ENCODE data around the gene KCNQ1OT1. TPM values are rescaled to one million over a fixed set of nuclear protein-coding genes. Genes with fewer than 3 reads are reported as not detected.
"Not testable (repeated sequence)": the region's sequence is repeated elsewhere in the genome, so short reads cannot be mapped to it uniquely, and the experiment has no call there.

Gene KCNQ1OT1
- polyA plus RNA-seq, 3 donors: 0.84 to 2.4 (median 2.3) TPM

DNA sequence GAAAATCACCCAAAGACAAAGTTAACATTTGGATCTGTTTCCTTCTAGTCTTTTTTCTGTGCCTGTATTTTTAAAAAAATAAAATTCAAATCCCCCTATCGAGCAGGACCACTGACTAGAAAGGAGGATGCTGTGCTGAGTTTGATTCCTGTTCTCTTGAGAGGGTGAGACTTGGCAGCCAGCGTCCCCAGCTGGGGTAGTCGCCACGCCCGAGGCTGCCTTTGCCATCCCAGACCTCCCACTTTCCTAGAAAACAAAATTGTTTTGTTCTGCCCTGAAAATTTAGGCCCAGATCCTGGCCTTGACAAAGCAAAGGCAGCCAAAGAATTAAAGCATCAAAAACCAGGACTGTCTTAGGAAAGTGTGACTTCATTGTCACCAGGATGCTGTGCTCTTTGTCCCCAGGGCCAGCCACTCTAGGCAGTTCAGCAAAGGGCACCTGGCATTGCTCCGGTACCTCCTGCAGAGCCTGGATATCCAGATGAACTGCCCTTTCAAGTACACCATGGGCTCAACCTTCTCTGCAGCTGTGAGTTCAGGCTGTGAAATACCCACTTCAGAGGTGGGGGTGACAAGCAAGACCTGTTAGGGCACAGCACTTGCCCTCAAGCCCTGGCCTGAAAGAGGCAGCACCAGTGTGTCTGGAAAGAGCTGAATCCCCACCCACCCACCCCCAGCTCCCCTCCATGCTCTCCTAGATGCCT is 44.6 kb downstream of the KCNQ1OT1 start:
- no peak for DNase-seq

DNA sequence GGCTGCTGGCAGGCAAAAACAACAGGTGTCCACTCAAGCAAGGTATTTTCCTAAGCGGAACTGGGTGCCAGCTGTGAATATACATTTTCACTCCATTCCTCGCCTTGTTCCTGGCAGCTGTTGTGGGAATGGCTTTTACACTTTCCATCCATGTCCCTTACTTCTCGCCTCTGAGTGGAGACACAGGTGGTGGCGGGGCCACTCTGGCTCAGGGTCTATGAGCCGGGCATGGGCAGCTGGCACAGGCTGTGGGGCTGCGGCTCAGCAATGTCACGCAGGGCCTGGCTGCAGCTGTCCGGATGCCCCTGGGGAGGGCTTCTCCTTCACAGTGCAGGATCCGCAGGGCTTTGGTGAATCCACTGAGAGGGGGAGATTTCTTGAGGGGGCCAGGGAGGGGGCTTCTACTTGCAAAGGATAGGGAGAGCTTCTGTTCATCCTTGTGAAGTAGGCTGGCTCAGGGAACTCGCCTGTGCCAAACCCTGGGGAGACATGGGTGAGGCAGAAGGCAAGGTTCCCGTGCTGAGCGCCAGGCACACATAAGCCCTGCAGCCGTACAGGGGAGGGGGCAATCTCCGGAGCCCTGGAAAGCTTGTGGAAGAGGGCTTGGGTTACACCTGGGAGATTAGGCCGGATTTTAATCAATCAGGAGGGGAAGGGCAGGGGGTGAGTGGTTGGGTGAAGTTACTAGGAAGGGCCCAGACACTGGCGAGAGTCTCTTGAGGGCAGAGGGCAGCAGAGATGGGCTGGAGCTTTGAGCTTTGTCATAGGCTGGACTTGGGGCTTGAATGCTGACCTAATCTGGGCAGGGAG is 45.7 kb downstream of the KCNQ1OT1 start:
- no peak for DNase-seq

DNA sequence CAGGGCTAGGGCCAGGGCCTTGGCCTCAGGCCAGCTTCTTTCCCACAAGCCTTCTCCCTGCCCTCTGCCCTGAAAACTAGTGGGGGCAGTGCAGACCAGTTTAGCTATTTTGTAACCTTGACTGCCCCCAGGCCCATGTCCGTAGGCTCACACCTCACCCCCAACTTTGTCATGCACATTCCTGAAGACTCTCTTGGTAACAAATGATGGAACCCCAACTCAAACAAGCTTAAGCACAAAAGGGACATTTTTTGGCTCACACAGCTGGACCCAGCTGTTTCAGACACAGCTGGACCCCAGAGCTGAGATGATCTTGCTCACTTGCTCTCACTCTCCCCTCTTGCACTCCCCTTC is 46.6 kb downstream of the KCNQ1OT1 start:
- no peak for DNase-seq

DNA sequence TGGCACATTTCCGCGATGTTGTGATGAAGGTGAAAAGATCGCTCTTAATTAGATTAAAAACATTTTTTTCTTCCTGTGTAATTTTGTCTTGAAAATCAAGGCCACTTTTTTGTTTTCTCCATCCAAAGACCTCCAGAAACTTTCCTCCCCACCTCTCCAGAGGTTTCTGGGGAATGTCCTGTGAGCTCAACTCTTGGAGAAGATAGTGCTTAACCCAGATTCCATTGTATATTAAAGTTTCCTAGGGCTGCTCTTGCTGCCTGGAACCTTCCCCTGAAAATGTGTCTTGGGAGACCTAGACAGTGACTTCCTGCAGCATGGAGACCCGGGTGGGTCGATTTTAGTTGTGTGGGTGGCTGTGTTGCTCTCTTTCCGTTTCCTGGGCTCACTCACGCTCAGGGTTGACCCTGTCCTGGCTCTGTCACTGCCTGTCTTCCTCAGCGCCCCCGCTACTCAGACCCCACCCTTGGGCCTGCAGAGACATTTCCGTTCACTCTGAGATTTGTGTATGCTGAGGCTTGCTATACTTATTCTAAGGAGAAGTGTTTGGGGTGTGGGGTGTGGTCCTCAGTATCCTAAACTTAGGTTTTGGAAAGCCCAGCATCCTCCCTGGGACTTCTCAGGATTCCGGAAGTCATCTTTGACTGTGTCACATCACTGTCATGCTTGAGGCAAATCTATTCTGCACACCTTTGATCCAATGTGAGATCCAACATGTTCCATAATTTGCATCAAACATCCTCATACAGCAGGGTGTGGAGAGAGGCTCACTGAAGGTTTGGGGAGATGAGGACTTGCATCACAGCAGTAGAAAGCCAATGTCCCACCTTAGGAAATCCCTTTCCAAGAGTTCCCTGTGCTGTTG is 47.2 kb downstream of the KCNQ1OT1 start:
- DNase-seq: no peak

DNA sequence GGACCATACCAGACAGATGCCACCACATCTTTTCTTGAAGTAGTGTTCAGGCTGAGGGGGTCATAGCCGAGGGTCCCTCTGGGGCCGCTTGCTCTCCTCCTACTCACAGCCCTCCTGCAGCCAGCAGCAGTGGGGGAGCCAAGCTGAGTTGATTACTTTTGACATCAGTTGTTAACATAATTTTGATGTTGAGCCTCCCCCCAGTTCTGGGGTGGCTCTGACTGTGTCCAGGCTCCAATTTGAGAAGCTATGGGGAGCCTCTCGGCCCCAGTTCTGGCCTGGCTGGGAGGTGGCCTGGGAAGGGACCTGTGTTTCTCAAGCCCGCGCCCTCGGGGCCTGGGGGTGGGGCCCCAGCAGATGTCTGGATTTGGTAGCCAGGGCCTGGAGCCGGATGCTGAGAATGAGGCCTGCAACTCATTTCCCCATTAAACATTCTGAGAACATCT is 47.9 kb downstream of the KCNQ1OT1 start:
- no peak for DNase-seq

DNA sequence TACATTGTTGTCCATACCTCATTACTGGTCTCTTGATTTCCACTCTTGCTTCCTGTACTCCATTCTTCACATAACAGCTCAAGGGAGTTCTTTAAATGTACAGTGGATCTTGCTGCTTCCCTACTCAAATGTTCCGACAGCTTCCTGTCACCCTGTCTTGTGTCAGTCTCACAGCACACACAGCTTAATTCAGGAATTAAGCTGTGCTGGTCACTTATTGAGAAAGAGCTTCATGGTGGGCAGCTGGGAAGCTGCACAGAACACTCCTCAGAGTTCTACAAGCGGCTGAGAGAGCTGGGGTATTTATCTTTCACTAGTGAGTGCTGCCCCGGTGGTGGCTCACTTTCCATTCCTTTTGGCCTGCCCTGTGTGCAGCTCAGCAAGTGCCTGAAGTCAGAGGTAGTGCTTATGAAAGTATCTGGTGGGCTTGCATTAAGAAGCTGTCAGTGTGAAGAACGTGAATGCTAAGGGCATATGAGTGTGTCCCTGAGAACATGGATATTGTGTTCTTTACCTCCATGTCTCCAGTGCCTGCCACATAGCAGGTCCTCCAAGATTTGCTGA is 48.7 kb downstream of the KCNQ1OT1 start:
- no peak for DNase-seq

DNA sequence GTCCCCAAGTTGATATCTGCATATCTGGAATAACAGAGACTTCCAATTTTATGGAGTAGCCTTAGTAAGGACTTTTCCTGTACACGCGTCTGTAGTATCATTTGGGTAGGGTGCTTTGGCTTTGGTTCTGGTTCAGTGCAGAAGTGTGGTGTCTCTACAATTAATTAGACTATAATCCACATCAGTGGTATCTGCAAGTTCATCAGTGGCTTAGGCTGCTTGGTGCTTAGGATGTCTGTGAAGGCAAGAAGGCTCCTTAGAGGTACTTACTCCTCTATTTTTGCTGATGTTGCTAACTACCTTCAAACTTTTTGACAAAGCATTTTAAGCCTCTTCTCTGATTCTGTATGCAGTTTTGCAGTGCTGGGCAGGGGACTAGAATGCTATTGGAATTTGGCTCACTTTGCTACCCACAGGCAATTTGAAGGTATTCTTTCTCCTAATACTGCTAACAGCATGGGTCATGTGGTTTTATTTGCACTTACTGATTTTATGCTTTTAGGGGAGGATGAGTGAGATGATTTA is 49.4 kb downstream of the KCNQ1OT1 start:
- no peak for DNase-seq

DNA sequence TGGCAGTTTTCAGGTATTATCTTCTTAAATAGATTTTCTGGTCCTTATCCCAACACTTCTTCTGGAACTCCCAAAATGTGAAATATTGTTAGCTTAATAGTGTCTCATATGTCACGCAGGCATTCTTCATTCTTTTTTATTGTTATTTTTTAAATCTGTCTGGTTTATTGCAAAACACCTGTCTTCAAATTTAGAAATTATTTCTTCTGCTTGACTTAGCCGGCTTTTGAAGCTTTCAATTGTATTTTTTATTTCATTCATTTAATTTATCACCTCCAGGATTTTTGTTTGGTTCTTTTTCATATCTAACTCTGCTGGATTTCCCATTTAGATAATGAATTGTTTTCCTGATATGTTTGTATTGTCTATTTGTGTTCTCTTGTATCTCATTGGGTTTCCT is 49.9 kb downstream of the KCNQ1OT1 start:
- no peak for DNase-seq

DNA sequence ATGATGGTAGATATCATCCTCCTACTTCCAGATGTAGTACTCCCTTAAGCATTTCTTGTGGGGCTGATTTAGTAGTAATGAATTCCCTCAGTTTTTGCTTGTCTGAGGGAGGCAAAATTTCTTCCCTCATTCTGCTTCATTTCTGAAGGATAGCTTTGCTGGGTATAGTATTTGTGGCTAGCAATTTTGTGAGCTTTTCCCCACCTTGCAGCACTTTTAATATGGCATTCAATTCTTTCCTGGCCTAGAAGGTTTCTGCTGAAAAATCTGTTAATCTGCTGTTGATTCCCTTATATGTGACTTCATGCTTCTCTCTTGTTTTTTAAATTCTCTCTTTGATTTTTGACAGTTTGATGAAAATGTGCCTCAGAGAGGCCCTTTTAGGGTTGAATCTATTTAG is 50.4 kb downstream of the KCNQ1OT1 start:
- no peak for DNase-seq

DNA sequence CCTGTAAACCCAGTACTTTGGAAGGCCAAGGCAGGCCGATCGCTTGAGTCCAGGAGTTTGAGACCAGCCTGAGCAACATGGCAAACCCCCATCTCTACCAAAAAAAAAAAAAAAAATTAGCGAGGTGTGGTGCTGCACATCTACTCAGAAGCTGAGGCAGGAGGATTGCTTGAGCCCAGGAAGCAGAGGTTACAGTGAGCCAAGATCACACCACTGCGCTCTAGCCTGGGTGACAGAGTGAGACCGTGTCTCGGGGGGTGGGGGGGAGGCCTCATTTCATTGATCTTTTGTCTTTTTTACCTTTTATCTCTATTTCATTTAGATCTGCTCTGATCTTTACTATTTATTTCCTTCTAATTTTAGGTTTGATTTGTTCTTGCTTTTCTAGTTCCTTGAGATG is 51.8 kb downstream of the KCNQ1OT1 start:
- no peak for DNase-seq

DNA sequence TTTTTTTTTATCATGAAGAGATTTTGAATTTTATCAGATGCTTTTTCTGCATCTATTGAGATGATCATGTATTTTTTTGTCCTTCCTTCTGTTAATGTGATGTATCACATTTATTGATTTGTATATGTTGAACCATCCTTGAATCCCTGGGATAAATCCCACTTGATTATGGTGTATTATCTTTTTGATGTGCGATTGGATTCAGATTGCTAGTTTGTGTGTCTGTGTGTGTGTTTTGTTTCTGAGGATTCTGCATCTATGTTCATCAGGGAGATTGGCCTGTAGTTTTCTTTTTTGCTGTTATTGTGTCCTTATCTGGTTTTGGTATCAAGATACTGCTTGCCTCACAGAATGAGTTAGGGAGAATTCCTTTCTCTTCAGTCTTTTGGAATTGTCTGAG is 52.6 kb downstream of the KCNQ1OT1 start:
- no peak for DNase-seq

DNA sequence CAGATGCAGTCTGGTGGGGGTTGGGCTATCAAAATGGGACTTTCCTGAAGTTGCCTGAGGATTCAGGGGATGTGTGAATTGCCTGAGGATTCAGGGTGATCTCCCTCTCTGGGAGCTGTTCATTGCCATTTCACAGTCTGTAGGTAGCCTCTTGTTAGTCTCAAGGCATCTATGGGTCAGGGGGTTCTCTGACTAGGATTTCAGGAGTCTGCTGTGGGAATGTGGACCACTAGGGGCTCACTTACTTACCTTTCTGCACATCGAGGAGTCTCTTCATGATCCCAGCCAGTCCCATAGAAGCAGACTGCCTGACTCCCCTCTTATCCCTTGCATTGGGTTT is 54.0 kb downstream of the KCNQ1OT1 start:
- no peak for DNase-seq

DNA sequence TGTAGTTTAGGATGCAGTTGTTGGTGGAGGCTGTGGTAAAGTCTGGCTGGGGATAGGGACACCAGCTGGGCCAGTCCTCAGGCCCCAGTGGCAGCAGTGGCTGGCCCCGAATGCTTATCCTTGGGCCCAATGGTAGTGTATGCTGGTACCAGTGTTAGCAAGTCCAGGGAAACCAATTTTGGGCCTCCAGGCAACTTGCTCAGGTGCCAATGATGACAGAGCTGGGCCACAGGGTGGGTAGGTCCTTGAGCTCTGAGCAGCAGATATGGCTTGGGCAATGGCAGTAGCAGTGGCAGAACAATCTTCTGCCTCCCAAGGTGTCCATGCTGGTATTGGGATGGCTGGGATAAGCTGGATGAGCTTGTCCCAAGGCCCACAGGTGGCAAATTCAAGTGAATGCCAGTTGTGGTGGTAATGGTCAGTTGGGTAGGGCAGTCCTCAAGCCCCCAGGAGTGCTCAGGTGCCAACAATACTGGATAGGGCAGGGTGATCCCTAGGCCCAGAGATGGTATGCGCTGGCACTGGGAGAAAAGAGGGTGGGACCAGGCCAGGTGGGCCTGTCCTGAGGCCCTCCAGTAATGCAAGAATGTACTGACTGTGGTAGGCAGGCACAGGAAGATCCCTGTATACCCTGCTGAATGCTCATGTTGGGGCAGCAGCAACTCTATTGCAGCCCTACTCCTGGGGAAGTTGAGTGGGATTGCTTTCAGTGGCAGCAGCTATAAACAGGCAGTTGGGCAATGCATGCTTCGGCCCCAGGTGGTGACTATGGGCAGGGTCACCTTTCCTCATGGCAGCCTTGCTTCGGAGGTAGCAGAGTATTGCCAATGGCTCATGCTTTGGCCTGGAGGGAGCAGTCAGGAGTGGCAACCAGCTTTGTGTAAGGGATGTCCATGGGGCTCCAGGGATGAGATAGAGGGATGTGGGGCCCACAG is 54.7 kb downstream of the KCNQ1OT1 start:
- DNase-seq: no peak

DNA sequence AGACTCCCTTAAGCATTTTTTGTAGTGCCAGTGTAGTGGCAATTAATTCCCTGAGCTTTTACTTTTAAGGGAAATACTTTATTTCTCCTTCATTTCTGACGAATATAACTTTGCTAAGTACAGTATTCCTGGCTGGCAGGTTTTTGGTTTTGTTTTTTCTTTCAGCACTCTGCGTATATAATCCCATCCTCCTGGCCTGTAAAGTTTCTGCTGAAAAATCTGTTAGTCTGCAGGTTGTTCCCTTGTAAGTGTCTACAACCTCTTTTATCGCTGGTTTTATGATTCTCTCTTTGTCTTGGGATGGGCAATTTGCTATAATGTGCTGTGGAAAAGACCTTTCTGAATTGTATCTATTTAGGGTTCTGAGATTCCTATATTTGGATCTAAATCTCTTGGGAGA is 56.0 kb downstream of the KCNQ1OT1 start:
- no peak for DNase-seq

DNA sequence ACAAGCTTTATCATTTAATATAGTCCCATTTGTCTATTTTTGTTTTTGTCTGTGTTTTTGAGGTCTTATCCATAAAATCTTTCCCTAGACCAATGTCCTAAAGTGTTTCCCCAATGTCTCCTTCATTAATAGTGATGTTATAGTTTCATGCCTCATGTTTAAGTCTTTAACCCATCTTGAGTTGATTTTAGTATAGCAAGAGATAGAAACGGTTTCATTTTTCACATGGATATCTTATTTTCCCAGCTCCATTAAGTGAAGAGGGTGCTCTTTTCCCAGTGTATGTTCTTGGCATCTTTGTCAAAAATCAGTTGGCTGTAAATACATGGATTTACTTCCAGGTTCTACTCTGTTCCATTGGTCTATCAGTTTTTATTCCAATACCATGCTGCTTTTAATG is 58.2 kb downstream of the KCNQ1OT1 start:
- no peak for DNase-seq

DNA sequence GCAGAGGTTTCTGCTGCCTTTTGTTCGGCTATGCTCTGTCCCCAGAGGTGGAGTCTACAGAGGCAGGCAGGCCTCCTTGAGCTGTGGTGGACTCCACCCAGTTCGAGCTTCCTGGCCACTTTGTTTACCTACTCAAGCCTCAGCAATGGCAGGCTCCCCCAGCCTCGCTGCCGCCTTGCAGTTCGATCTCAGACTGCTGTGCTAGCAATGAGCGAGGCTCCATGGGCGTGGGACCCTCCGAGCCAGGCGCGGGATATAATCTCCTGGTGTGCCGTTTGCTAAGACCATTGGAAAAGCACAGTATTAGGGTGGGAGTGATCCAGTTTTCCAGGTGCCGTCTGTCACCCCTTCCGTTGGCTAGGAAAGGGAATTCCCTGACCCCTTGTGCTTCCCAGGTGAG is 60.0 kb downstream of the KCNQ1OT1 start:
- not testable (repeated sequence) for DNase-seq

DNA sequence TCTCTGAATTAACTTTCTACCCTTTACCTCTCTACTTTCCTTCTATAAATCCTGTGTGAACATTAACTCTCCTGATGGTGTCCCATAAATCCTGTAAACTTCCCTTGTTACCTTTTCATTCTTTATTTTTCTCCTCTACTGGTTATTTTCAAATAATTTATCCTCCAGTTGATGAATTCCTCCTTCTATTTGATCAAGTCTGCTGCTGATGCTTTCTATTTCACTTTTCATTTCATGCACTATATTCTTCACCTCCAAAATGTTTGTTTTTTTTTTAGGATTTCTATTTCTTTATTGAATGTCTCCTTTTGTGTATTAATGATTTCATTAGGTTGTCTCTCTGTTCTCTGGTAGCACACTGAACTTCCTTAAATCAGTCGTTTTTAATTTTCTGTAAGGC is 68.6 kb downstream of the KCNQ1OT1 start:
- no peak for DNase-seq

DNA sequence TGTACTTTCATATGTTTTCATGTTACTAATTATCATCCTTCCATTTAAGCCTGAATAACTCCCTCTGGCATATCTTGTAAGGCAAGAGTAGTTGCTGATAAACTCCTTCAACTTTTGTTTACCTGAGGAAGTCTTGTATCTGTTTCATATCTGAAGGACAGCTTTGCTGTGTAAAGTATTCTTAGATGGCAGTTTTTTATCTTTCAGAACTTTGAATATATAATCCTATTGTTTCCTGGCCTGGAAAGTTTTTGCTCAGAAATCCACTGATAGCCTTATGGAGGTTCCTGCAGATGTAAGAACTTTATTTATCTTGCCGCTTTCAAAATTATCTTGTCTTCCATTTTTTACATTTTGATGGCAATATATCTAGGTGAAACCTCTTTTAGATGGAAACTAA is 69.1 kb downstream of the KCNQ1OT1 start:
- no peak for DNase-seq

DNA sequence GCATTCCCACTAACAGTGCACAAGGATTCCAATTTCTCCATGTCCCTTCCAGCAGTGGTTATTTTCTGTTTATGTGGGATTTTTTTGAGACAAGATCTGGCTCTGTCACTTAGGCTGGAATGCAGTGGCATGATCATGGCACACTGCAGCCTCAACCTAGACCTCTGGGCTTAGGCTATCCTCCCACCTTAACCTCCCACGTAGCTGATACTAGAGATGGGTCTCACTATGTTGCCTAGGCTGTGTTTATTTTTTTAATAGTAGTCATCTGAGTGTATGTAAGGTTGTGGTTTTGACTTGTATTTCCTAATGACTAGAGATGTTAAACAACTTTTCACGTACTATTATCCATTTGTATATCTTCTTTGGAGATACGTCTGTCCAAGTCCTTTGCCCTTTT is 74.6 kb downstream of the KCNQ1OT1 start:
- DNase-seq: no peak

DNA sequence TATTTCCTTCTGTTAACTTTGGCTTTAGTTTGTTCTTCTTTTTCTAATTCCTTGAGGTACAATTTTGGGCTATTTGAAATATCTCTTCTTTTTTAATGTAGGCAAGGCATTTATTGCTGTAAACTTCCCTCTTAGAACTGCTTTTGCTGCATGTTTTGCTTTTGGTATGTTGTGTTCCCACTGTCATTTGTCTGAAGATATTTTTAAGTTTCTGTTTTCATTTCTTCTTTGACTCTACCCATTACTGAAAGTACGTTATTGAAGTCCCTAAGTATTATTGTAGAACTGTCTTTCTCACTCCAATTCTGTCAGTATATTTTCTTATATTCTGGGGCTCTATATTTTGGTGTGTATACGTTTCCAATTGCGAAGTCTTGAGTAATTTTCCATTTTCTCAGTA is 77.9 kb downstream of the KCNQ1OT1 start:
- DNase-seq: no peak

Data from renal pelvis (tissue), 4 donors.